Measurements from ENCODE around the gene SPACA7.

SPACA7 gene

DNA sequence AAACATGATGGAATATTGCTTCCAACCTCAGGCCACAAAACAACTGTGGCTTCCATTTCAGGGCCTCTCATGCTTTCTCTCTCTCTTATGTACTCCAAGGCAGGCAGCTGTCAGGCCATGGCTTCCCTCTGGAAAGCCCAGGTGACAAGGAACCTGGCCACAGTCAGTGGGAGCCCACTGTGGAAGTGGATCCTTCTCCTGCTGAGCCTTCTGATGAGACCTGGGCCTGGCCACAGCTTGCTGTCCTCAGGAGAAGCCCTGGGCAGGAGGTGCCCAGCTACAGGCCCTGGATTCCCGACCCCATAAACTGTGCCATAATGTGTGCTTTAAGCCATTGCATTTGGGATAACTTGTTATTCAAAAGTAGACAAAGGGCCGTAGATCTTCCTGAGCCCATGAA is 71.2 kb downstream of the SPACA7 start:
- Histone ChIP-seq H3K27ac (no peak overlapping the region), H3K9me3 (no peaks in the 10 kb centered on the region), H3K4me1 (ENCODE audit: control insufficient read depth in 1 of 2, insufficient read depth in 1 of 2, low read depth in 1 of 2, low read length in 1 of 2) (no peaks in the 10 kb centered on the region), H3K36me3 (no peaks in the 10 kb centered on the region), H3K27me3 (peaks cover 30% of the 10 kb centered on the region), H3K4me3 (ENCODE audit: low read depth in 1 of 2, low read length in 1 of 2) (no peak overlapping the region)
- no peak for TF ChIP-seq CTCF (IDR thresholded peaks at IDR 0.05)

DNA sequence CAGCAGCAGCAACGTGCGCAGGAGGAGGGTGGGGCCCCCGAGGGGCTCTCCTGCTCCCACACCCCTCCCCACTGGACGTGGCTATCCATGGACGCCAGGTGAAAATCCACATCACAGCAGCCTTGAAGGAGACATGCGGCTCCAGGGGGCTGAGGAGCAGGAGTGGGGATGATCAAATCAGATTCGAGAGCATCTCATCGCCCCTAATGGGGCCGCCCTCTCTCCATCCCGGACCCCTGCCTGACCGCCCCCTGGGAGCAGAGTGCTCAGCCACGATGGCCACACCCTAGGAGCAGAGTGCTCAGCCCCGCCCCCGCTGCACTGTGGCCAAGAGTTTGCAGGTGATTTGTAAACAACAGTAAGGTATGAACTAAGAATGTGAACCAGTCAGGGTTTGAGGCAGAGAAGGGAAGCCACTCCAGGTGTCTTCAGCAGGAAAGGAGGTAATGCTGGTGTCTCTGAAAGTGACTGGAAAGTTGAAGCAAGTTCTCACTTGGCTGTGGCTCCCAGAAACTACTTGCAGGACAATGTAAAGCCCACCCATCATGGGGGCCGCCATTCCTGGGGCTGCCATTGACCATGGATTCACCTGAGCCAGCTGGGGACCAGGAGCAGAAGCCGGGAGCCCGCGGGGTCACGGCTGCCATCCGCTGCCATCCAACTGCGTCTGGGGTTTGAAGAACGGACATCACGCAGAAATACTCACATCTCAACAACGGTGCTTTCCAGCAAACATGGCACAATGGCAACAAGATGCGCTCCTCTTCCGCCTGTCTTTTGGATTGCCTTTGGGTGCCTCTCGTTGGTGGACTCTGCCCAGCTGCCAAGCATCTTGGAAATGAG is 71.8 kb downstream of the SPACA7 start:
- H3K27ac ChIP-seq = no peak overlapping the region
- TF ChIP-seq CTCF (IDR thresholded peaks at IDR 0.05) = no peak
- peaks cover 24% of the 10 kb centered on the region for H3K27me3 ChIP-seq
- H3K4me1 ChIP-seq (ENCODE audit: control insufficient read depth in 1 of 2, insufficient read depth in 1 of 2, low read depth in 1 of 2, low read length in 1 of 2) = no peaks in the 10 kb centered on the region
- H3K9me3 ChIP-seq = no peaks in the 10 kb centered on the region
- H3K4me3 ChIP-seq (ENCODE audit: low read depth in 1 of 2, low read length in 1 of 2) = no peak overlapping the region
- H3K36me3 ChIP-seq = no peaks in the 10 kb centered on the region

GRCh38 chr13:112448621-112449544 is 72.7 kb downstream of the SPACA7 start:
- Histone ChIP-seq H3K27me3 (peaks cover 15% of the 10 kb centered on the region), H3K4me1 (ENCODE audit: control insufficient read depth in 1 of 2, insufficient read depth in 1 of 2, low read depth in 1 of 2, low read length in 1 of 2) (no peaks in the 10 kb centered on the region), H3K4me3 (ENCODE audit: low read depth in 1 of 2, low read length in 1 of 2) (no peak overlapping the region), H3K9me3 (no peaks in the 10 kb centered on the region), H3K36me3 (no peaks in the 10 kb centered on the region), H3K27ac (no peak overlapping the region)
- no peak for TF ChIP-seq CTCF (IDR thresholded peaks at IDR 0.05)

DNA sequence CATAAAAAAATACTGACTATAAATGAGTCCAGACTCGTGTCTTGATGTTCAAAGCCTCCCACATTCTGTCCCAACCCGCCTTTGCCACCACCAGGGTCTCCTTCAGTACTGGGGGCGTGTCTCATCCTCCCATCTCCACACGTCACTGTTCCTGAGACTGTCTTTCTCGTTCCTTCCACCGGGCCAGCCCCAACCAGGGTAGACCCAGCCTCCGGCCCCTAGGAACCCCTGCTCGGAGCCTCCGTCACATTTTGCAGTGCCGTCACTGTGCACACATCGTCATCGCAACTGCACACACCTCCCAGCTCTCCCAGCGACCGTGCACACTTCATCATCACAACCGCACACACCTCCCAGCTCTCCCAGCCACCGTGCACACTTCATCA is 73.4 kb downstream of the SPACA7 start:
- H3K36me3 ChIP-seq = no peaks in the 10 kb centered on the region
- no peaks in the 10 kb centered on the region for H3K4me1 ChIP-seq (ENCODE audit: control insufficient read depth in 1 of 2, insufficient read depth in 1 of 2, low read depth in 1 of 2, low read length in 1 of 2)
- TF ChIP-seq CTCF (IDR thresholded peaks at IDR 0.05) = no peak
- peaks cover 8% of the 10 kb centered on the region for H3K27me3 ChIP-seq
- no peak overlapping the region for H3K4me3 ChIP-seq (ENCODE audit: low read depth in 1 of 2, low read length in 1 of 2)
- no peaks in the 10 kb centered on the region for H3K9me3 ChIP-seq
- H3K27ac ChIP-seq = no peak overlapping the region

- H3K4me3 ChIP-seq (ENCODE audit: low read depth in 1 of 2, low read length in 1 of 2) = no peak overlapping the region
- no peak for TF ChIP-seq CTCF (IDR thresholded peaks at IDR 0.05)
- H3K27ac ChIP-seq = no peak overlapping the region
- H3K27me3 ChIP-seq = peaks cover 3% of the 10 kb centered on the region
- no peaks in the 10 kb centered on the region for H3K9me3 ChIP-seq
- no peaks in the 10 kb centered on the region for H3K36me3 ChIP-seq
- H3K4me1 ChIP-seq (ENCODE audit: control insufficient read depth in 1 of 2, insufficient read depth in 1 of 2, low read depth in 1 of 2, low read length in 1 of 2) = no peaks in the 10 kb centered on the region
These were observed 74.2 kb downstream of the SPACA7 start for GRCh38 chr13:112450118-112450903.
